HEK293 (cell line): ENCODE measurements around the gene LDLRAD3.

Source experiments
- CTCF ChIA-PET: fragments of 350-600 bp; formaldehyde crosslinking; extraction: SDS; loops from one replicate; lab custom pipeline; 2021; ENCODE audit warnings: antibody characterized with exemption; lab: Yijun Ruan, JAX
- POLR2A ChIA-PET: fragments of 300-600 bp; formaldehyde crosslinking; extraction: SDS; loops from one replicate; lab custom pipeline; 2020; ENCODE audit warnings: antibody characterized with exemption, inconsistent platforms; lab: Yijun Ruan, JAX
- H3K27ac ChIP-seq: fragments of 200-500 bp; sonication (Bioruptor generic); 2 replicates; pipeline ENCODE4 v1.5.1; 2014; ENCODE audit warnings: low read depth, low read length, control low read depth, inconsistent platforms; ENCODE audit errors: extremely low read depth
- H3K36me3 ChIP-seq, 2 experiments: fragments of 200-500 bp in 1 of 2; sonication (Bioruptor generic) in 1 of 2; 1 replicate in 1 of 2; 2 replicates in 1 of 2; pipeline ENCODE4 v1.5.1; 2014 to 2017; ENCODE audit warnings: inconsistent platforms in 2 of 2, low read length in 2 of 2; ENCODE audit not compliant: control insufficient read depth in 2 of 2, insufficient read depth in 1 of 2
- H3K4me1 ChIP-seq: fragments of 200-500 bp; sonication (Bioruptor generic); 2 replicates; pipeline ENCODE4 v1.5.1; 2014; ENCODE audit warnings: mild to moderate bottlenecking, low read length, inconsistent platforms; ENCODE audit not compliant: control insufficient read depth, insufficient read depth
- H3K4me3 ChIP-seq: 2 replicates; pipeline ENCODE4 v1.5.1; 2011; ENCODE audit warnings: low read depth, mild to moderate bottlenecking, control low read depth, low read length, moderate library complexity
- H3K9me3 ChIP-seq: fragments of 200-500 bp; sonication (Bioruptor generic); 2 replicates; pipeline ENCODE4 v1.5.1; 2014; ENCODE audit warnings: low read depth, low read length, inconsistent platforms; ENCODE audit not compliant: control insufficient read depth, insufficient read depth
- BCL11A ChIP-seq: fragments of 450-650 bp; formaldehyde crosslinking; IDR thresholded peaks from 2 replicates; pipeline ENCODE4 v1.5.1; 2016; ENCODE audit warnings: low read depth, missing biosample characterization, missing genetic modification characterization
- GFI1B ChIP-seq: fragments of 450-650 bp; formaldehyde crosslinking; IDR thresholded peaks from 2 replicates; pipeline ENCODE4 v1.5.1; 2016; ENCODE audit warnings: missing biosample characterization, missing genetic modification characterization
- IKZF3 ChIP-seq: fragments of 450-650 bp; IDR thresholded peaks from 2 replicates; pipeline ENCODE4 v1.5.0; 2018; ENCODE audit warnings: missing biosample characterization, mild to moderate bottlenecking, missing genetic modification characterization, moderate library complexity
- KLF7 ChIP-seq: fragments of 450-650 bp; formaldehyde crosslinking; IDR thresholded peaks from 2 replicates; pipeline ENCODE4 v1.5.1; 2016; ENCODE audit warnings: missing biosample characterization, missing genetic modification characterization, borderline replicate concordance
- OVOL3 ChIP-seq: fragments of 450-650 bp; formaldehyde crosslinking; IDR thresholded peaks from 2 replicates; pipeline ENCODE4 v1.5.1; 2016; ENCODE audit warnings: missing biosample characterization, missing genetic modification characterization
- ZFP41 ChIP-seq: fragments of 450-650 bp; formaldehyde crosslinking; IDR thresholded peaks from 2 replicates; pipeline ENCODE4 v1.5.1; 2016; ENCODE audit warnings: missing biosample characterization, missing genetic modification characterization, borderline replicate concordance
- ZNF114 ChIP-seq: fragments of 450-650 bp; formaldehyde crosslinking; IDR thresholded peaks from 2 replicates; pipeline ENCODE4 v1.5.0; 2017; ENCODE audit warnings: missing biosample characterization, missing genetic modification characterization
- ZNF121 ChIP-seq: fragments of 450-650 bp; formaldehyde crosslinking; IDR thresholded peaks from 2 replicates; pipeline ENCODE4 v1.5.1; 2016; ENCODE audit warnings: missing biosample characterization, missing genetic modification characterization
- ZNF202 ChIP-seq: fragments of 450-650 bp; formaldehyde crosslinking; IDR thresholded peaks from 2 replicates; pipeline ENCODE4 v1.5.1; 2016; ENCODE audit warnings: missing biosample characterization, missing genetic modification characterization, borderline replicate concordance
- ZNF280C ChIP-seq: fragments of 450-650 bp; formaldehyde crosslinking; IDR thresholded peaks from 2 replicates; pipeline ENCODE4 v1.5.1; 2016; ENCODE audit warnings: missing biosample characterization, missing genetic modification characterization
- ZNF292 ChIP-seq: fragments of 450-650 bp; formaldehyde crosslinking; IDR thresholded peaks from 2 replicates; pipeline ENCODE4 v1.5.1; 2016; ENCODE audit warnings: low read depth, missing biosample characterization, missing genetic modification characterization, borderline replicate concordance
- ZNF350 ChIP-seq: fragments of 450-650 bp; formaldehyde crosslinking; IDR thresholded peaks from 2 replicates; pipeline ENCODE4 v1.5.0; 2017; ENCODE audit warnings: missing biosample characterization, mild to moderate bottlenecking, missing genetic modification characterization
- ZNF391 ChIP-seq: fragments of 450-650 bp; formaldehyde crosslinking; IDR thresholded peaks from 2 replicates; pipeline ENCODE4 v1.5.1; 2016; ENCODE audit warnings: low read depth, missing biosample characterization, missing genetic modification characterization, borderline replicate concordance
- ZNF518A ChIP-seq: fragments of 450-650 bp; formaldehyde crosslinking; conservative IDR thresholded peaks from 2 replicates; pipeline ENCODE4 v1.5.1; 2016; ENCODE audit warnings: low read depth, missing biosample characterization, missing genetic modification characterization
- ZNF529 ChIP-seq: fragments of 450-650 bp; formaldehyde crosslinking; IDR thresholded peaks from 2 replicates; pipeline ENCODE4 v1.5.1; 2017; ENCODE audit warnings: missing genetic modification characterization, missing biosample characterization; ENCODE audit not compliant: insufficient replicate concordance
- ZNF585B ChIP-seq: fragments of 450-650 bp; formaldehyde crosslinking; IDR thresholded peaks from 2 replicates; pipeline ENCODE4 v1.5.1; 2016; ENCODE audit warnings: missing biosample characterization, missing genetic modification characterization
- ZNF623 ChIP-seq: fragments of 450-650 bp; formaldehyde crosslinking; IDR thresholded peaks from 2 replicates; pipeline ENCODE4 v1.5.1; 2016; ENCODE audit warnings: missing biosample characterization, missing genetic modification characterization
- ZNF629 ChIP-seq: fragments of 450-650 bp; formaldehyde crosslinking; IDR thresholded peaks from 2 replicates; pipeline ENCODE4 v1.5.1; 2017; ENCODE audit warnings: missing biosample characterization, missing genetic modification characterization
- ZNF777 ChIP-seq: fragments of 450-650 bp; formaldehyde crosslinking; IDR thresholded peaks from 2 replicates; pipeline ENCODE4 v1.5.1; 2017; ENCODE audit warnings: missing biosample characterization, missing genetic modification characterization, borderline replicate concordance
- TF ChIP-seq, protein P1 (sequence below): fragments of 450-650 bp; formaldehyde crosslinking; IDR thresholded peaks from 2 replicates; pipeline ENCODE4 v1.5.1; 2016; ENCODE audit warnings: missing biosample characterization, missing genetic modification characterization
- TF ChIP-seq, protein P2 (sequence below): fragments of 450-650 bp; formaldehyde crosslinking; IDR thresholded peaks from 2 replicates; pipeline ENCODE4 v1.5.1; 2017; ENCODE audit warnings: missing biosample characterization, missing genetic modification characterization

The LDLRAD3 gene

DNA sequence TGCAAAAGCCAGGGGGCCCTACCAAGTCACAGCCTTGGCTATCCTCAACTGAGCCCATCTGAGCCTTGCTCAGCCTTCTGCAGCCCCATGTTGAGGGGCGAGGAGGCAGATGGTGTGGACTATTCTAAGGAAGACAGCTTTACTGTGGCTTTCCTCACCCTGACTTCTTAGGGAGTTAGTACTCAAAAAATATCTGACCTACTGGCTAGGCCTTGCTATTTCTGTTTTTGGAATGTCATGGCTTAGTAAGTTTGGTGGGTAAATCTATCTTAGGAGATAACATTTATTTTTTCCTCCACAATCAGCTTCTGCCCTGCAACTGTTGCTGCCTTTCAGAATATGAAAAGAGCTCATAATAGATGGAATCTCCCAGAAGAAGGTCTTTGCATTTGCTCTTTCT is 80.9 kb downstream of the LDLRAD3 start:
- Histone ChIP-seq H3K9me3 (no peaks in the 10 kb centered on the region), H3K4me3 (no peak overlapping the region), H3K4me1 (no peaks in the 10 kb centered on the region), H3K27ac (no peak overlapping the region), H3K36me3 (no peaks in the 10 kb centered on the region)
- ChIA-PET CTCF (interaction anchor here (1.2 to 1.6 kb wide), 2 partner anchors 14 to 202 kb away, joined by 4 to 11 read pairs; no protein-coding TSS in a partner anchor), POLR2A (no interaction called here)
- TF ChIP-seq, protein P1, sequence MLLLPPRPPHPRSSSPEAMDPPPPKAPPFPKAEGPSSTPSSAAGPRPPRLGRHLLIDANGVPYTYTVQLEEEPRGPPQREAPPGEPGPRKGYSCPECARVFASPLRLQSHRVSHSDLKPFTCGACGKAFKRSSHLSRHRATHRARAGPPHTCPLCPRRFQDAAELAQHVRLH, result no peak
- TF ChIP-seq ZNF121 (tag by site-specific recombination) (no peak), OVOL3 (tag by site-specific recombination) (no peak), IKZF3 (tag by site-specific recombination) (no peak), ZNF391 (tag by site-specific recombination) (no peak)

DNA sequence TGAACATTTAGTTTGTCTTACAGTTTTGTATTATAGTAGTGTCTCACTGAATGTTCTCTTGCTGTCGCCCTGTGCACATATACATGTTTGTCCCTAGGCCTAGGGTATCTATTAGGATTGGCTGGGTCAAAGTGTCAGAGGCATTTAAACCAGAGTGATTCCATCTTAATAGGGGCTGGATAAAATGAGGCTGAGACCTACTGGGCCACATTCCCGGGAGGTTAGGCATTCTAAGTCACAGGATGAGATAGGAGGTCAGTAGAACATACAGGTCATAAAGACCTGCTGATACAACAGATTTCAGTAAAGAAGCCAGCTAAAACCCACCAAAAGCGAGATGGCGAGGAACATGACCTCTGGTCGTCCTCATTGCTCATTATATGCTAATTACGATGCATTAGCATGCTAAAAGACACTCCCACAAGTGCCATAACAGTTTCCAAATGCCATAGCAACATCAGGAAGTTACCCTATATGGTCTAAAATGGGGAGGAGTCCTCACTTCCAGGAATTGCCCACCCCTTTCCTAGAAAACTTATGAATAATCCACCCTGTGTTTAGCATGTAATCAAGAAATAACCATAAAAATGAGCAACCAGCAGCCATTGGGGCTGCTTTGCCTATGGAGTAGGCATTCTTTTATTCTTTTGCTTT is 82.6 kb downstream of the LDLRAD3 start:
- Histone ChIP-seq H3K4me3 (no peak overlapping the region), H3K36me3 (no peaks in the 10 kb centered on the region), H3K4me1 (no peaks in the 10 kb centered on the region)
- POLR2A ChIA-PET, result no interaction called here
- TF ChIP-seq, protein P2, sequence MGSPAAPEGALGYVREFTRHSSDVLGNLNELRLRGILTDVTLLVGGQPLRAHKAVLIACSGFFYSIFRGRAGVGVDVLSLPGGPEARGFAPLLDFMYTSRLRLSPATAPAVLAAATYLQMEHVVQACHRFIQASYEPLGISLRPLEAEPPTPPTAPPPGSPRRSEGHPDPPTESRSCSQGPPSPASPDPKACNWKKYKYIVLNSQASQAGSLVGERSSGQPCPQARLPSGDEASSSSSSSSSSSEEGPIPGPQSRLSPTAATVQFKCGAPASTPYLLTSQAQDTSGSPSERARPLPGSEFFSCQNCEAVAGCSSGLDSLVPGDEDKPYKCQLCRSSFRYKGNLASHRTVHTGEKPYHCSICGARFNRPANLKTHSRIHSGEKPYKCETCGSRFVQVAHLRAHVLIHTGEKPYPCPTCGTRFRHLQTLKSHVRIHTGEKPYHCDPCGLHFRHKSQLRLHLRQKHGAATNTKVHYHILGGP (tag by site-specific recombination), result no peak
- no peak for TF ChIP-seq ZNF292 (tag by site-specific recombination)
- TF ChIP-seq ZNF518A (tag by site-specific recombination), result no peak
- no peak for TF ChIP-seq ZNF777
- TF ChIP-seq ZNF585B (tag by site-specific recombination), result no peak
- no peak for TF ChIP-seq BCL11A (tag by site-specific recombination)
- no peak for TF ChIP-seq ZNF529 (tag by site-specific recombination)
- TF ChIP-seq ZFP41 (tag by site-specific recombination), result no peak
- no peak for TF ChIP-seq KLF7 (tag by site-specific recombination)
- no peak for TF ChIP-seq ZNF280C (tag by site-specific recombination)
- no peak for TF ChIP-seq ZNF629 (tag by site-specific recombination)
- no peak for TF ChIP-seq ZNF114 (tag by site-specific recombination)
- no peak for TF ChIP-seq ZNF202 (tag by site-specific recombination)
- no peak for TF ChIP-seq ZNF623 (tag by site-specific recombination)
- TF ChIP-seq ZNF350 (tag by site-specific recombination), result no peak
- TF ChIP-seq GFI1B (tag by site-specific recombination), result no peak
- TF ChIP-seq, all 188 proteins: peak for 0
- no peaks in the 10 kb centered on the region for H3K9me3 ChIP-seq
- CTCF ChIA-PET, result no interaction called here
- H3K27ac ChIP-seq, result no peak overlapping the region
